Rectal smooth muscle tissue (tissue), 1 donor: ENCODE results near the gene CFAP221.
"Not testable (repeated sequence)": the region's sequence is repeated elsewhere in the genome, so short reads cannot be mapped to it uniquely, and the experiment has no call there.

Experiments
- H3K27ac ChIP-seq: one replicate; pipeline ENCODE4 v1.7.0; 2013; ENCODE audit warnings: low read depth, low read length, inconsistent platforms
- H3K27me3 ChIP-seq: one replicate; pipeline ENCODE4 v1.7.0; 2013; ENCODE audit warnings: low read length; ENCODE audit not compliant: control insufficient read depth, insufficient read depth
- H3K36me3 ChIP-seq: one replicate; pipeline ENCODE4 v1.7.0; 2013; ENCODE audit warnings: low read length; ENCODE audit not compliant: control insufficient read depth, insufficient read depth
- H3K4me1 ChIP-seq: one replicate; pipeline ENCODE4 v1.7.0; 2013; ENCODE audit warnings: low read length; ENCODE audit not compliant: control insufficient read depth, insufficient read depth
- H3K4me3 ChIP-seq: one replicate; pipeline ENCODE4 v1.7.0; 2013; ENCODE audit warnings: low read length
- H3K9ac ChIP-seq: one replicate; pipeline ENCODE4 v1.7.0; 2013; ENCODE audit warnings: low read length

CFAP221 gene

DNA sequence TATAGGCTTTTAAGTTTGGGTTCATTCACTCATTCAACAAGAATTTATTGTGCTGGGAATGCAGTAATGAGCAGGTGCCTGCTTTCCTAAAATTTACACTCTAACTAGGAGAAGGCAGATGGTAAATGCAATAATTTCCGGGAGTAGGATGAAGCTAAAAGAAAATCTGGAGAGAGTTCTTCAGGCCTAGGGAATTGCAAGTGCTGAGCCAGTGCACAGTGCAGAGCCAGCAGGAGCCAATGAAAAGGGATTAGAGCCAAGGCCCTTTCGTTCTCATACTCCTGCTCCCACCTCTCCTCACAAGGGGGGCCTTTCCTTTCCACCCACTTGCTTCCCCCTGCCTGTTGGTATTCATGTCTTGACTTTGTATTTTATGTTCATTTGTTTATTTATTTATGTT is 55.1 kb downstream of the CFAP221 start:
- Histone ChIP-seq H3K27me3 (no peaks in the 10 kb centered on the region), H3K36me3 (no peaks in the 10 kb centered on the region), H3K27ac (no peak overlapping the region), H3K4me3 (no peak overlapping the region), H3K9ac (no peak overlapping the region), H3K4me1 (peaks cover 14% of the 10 kb centered on the region)

DNA sequence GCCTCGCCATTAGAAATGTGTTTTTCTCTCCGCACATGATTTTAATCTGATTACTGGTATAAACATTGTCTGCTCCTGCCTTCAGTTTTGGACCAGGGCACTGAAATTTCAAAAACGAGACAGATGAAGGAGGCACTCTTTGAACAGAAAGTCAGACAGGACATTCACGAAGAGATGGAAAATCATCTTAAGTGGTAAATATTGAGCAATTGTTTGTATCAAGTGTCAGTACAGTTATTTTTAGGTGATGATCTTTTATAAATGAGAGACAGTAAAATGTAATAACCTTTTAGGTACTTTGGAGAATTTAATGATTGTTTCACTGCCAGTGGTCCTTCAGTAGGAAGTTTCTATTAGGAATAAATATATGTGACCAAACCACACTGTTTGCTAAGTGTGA is 60.8 kb downstream of the CFAP221 start:
- no peak overlapping the region for H3K27ac ChIP-seq
- H3K4me3 ChIP-seq: no peak overlapping the region
- H3K4me1 ChIP-seq: no peaks in the 10 kb centered on the region
- H3K27me3 ChIP-seq: no peaks in the 10 kb centered on the region
- H3K36me3 ChIP-seq: no peaks in the 10 kb centered on the region
- H3K9ac ChIP-seq: no peak overlapping the region

- no peaks in the 10 kb centered on the region for H3K4me1 ChIP-seq
Observed at GRCh38 chr2:119606674-119607073, 62.4 kb downstream of the CFAP221 start.

GRCh38 chr2:119608553-119608952 is 64.3 kb downstream of the CFAP221 start:
- H3K27me3 ChIP-seq: no peaks in the 10 kb centered on the region
- no peak overlapping the region for H3K27ac ChIP-seq
- H3K4me1 ChIP-seq: no peaks in the 10 kb centered on the region
- H3K36me3 ChIP-seq: no peaks in the 10 kb centered on the region
- H3K9ac ChIP-seq: no peak overlapping the region
- no peak overlapping the region for H3K4me3 ChIP-seq

More at GRCh38 chr2:119606674-119607073, 62.4 kb downstream of the CFAP221 start:
- H3K4me3 ChIP-seq: no peak overlapping the region
- H3K36me3 ChIP-seq: no peaks in the 10 kb centered on the region
- no peak overlapping the region for H3K27ac ChIP-seq
- no peaks in the 10 kb centered on the region for H3K27me3 ChIP-seq
- no peak overlapping the region for H3K9ac ChIP-seq

GRCh38 chr2:119609337-119609736 is 65.1 kb downstream of the CFAP221 start:
- H3K4me3 ChIP-seq: no peak overlapping the region
- no peak overlapping the region for H3K27ac ChIP-seq
- no peaks in the 10 kb centered on the region for H3K27me3 ChIP-seq
- no peak overlapping the region for H3K9ac ChIP-seq
- no peaks in the 10 kb centered on the region for H3K36me3 ChIP-seq
- no peaks in the 10 kb centered on the region for H3K4me1 ChIP-seq

DNA sequence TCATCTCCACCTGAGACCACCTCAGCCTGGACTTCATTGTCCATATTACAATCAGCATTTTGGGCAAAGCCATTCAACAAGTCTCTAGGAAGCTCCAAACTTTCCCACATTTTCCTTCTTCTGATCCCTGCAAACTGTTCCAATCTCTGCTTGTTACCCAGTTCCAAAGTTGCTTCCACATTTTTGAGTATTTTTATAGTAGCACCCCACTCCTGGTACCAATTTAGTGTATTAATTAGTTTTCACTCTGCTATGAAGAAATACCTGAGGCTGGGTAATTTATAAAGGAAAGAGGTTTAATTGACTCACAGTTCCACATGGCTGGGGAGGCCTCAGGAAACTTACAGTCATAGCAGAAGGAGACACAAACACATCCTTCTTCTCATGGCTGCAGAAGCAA is 69.9 kb downstream of the CFAP221 start:
- not testable (repeated sequence) for H3K9ac ChIP-seq, H3K27me3 ChIP-seq, H3K27ac ChIP-seq, H3K4me1 ChIP-seq, H3K4me3 ChIP-seq, H3K36me3 ChIP-seq

- Histone ChIP-seq H3K9ac (no peak overlapping the region), H3K27me3 (no peaks in the 10 kb centered on the region), H3K36me3 (no peaks in the 10 kb centered on the region), H3K27ac (no peak overlapping the region), H3K4me1 (no peaks in the 10 kb centered on the region), H3K4me3 (no peak overlapping the region)
Observed at GRCh38 chr2:119616421-119616820, 72.2 kb downstream of the CFAP221 start.

DNA sequence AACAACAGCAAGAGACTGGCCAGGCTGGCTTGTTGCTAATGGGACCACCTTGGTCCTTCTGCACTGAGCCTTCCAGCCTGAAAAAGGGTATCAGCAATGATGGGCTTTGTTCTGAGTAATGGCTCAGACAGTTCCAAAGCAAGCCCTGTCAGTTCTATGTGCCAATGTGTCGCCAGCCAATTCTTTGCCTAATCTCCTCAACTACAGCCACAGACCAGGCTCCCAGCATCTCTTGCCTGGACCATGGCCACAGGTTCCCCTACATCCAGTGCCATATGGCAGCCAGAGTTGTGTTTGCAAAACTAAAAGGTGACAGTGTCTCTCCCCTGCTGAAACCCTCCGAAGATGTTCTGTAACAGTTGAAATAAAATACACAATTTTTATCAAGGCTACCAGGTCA is 73.2 kb downstream of the CFAP221 start:
- H3K4me1 ChIP-seq: no peaks in the 10 kb centered on the region
- no peaks in the 10 kb centered on the region for H3K36me3 ChIP-seq
- H3K9ac ChIP-seq: no peak overlapping the region
- H3K27ac ChIP-seq: no peak overlapping the region
- no peak overlapping the region for H3K4me3 ChIP-seq
- no peaks in the 10 kb centered on the region for H3K27me3 ChIP-seq

DNA sequence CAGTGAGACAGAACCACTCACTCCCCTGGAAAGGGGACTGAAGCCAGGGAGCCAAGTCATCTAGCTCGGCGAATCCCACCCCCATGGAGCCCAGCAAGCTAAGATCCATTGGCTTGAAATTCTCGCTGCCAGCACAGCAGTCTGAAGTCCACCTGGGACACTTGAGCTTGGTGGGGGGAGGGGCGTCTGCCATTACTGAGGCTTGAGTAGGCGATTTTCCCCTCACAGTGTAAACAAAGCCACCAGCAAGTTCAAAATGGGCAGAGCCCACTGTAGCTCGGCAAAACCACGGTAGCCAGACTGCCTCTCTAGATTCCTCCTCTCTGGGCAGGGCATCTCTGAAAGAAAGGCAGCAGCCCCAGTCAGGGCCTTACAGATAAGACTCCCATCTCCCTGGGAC is 74.5 kb downstream of the CFAP221 start:
- not testable (repeated sequence) for H3K27ac ChIP-seq, H3K36me3 ChIP-seq, H3K27me3 ChIP-seq, H3K4me3 ChIP-seq, H3K4me1 ChIP-seq, H3K9ac ChIP-seq

DNA sequence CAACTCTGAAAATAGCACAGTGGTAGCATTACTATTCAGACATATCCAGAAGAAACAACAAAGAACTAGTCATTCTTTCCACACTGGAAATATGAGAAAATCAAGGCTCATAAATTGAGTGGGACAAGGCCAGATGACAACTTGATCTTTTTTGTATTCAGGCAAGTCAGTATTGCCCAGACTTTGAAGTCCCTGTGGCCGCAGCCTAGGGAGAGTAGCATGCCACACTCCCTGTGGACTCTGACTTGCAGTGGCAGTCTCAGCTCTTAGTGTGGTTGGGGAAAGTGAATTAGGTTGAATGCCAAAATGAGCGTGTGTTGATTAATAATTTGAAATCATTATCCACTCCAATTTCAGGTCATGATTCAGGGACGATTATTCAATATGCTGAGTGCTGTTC is 81.0 kb downstream of the CFAP221 start:
- H3K27me3 ChIP-seq: no peaks in the 10 kb centered on the region
- H3K4me3 ChIP-seq: no peak overlapping the region
- no peaks in the 10 kb centered on the region for H3K4me1 ChIP-seq
- no peaks in the 10 kb centered on the region for H3K36me3 ChIP-seq
- H3K9ac ChIP-seq: no peak overlapping the region
- H3K27ac ChIP-seq: no peak overlapping the region

DNA sequence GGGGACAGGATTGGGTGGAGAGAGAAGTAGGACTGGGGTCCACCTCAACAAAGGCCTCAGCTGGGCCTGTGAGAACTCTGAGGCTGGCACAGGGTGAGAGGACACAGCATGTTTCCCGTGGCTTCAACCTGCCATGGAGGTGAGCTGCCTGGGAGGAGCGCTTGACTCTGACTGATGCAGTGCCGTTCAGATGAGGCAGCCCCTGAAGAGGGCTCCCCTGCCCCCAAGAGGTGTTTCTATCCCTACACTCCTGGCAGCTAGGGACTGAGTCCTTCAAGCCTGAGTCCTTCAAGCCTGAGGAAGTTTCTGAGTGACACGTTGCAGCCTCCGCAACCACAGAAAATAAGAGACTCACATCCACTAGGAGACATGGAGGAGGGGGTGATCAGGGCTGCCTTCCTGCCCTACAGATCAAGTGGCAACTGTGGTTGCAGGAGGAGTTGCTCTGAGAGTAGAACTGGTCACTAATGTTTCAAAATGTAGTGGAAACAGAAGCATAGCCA is 85.1 kb downstream of the CFAP221 start:
- Histone ChIP-seq H3K4me1 (no peaks in the 10 kb centered on the region), H3K36me3 (no peaks in the 10 kb centered on the region), H3K9ac (no peak overlapping the region), H3K4me3 (no peak overlapping the region), H3K27ac (no peak overlapping the region), H3K27me3 (no peaks in the 10 kb centered on the region)

GRCh38 chr2:119630121-119630520 is 85.9 kb downstream of the CFAP221 start:
- no peaks in the 10 kb centered on the region for H3K27me3 ChIP-seq
- H3K9ac ChIP-seq: no peak overlapping the region
- no peaks in the 10 kb centered on the region for H3K36me3 ChIP-seq
- H3K4me1 ChIP-seq: no peaks in the 10 kb centered on the region
- no peak overlapping the region for H3K27ac ChIP-seq
- no peak overlapping the region for H3K4me3 ChIP-seq

DNA sequence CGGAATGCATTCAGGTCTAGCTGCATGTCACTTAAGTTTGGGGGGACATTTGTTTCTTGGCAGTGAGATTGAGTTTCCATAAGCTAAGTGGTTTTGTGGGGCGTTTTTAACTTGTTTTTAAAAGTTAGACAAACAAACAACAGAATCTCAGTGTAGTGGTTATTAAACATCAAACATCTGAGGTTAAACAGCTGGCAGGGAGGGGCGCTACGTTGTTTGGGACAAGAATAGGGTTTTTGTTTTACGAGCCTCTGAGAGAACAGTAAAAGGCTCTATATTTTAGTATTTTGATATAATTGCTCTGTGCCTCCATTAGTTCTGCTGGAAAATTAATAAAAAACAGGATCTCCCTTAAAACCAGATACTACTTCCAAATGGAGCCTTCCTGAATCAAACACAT is 93.1 kb downstream of the CFAP221 start:
- no peak overlapping the region for H3K9ac ChIP-seq
- H3K27ac ChIP-seq: no peak overlapping the region

More for the DNA sequence above, 93.1 kb downstream of the CFAP221 start:
- Histone ChIP-seq H3K4me3 (no peak overlapping the region), H3K27me3 (no peaks in the 10 kb centered on the region), H3K36me3 (no peaks in the 10 kb centered on the region), H3K4me1 (no peaks in the 10 kb centered on the region)
